ENCODE data around the gene NEB. TPM values are rescaled to one million over a fixed set of nuclear protein-coding genes. Genes with fewer than 3 reads are reported as not detected.

Gene NEB
- polyA plus RNA-seq, 1 donor from 2014 or later, result 0.38 TPM

DNA sequence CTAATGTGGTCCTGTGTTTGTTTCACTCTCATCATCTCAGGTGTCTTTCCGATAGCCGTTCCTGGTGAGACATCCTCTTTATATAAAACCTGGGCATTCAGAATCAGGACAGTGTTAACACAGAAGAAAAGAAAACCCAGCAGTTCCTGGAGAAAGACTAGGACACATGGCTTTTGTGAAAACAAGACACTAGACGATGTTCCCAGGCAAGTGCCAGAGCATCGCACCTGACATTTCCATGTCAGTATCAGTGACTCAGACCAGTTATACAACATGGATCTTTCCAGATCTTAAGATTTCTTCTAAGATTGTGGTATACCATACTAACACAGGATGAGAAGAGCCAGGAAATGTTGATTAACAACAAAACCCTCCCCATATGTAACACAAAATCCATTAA lies 228.1 kb downstream of the NEB start:
- Histone ChIP-seq H3K27me3 (ENCODE audit: insufficient read depth, low read depth, low read length) (no peaks in the 10 kb centered on the region), H2AFZ (ENCODE audit: low read depth, low read length) (no peak overlapping the region), H3K36me3 (ENCODE audit: insufficient read depth, low read length) (no peaks in the 10 kb centered on the region), H3K9ac (ENCODE audit: low read length) (no peak overlapping the region), H3K4me3 (ENCODE audit: low read length) (no peak overlapping the region), H3K9me3 (ENCODE audit: low read length) (no peaks in the 10 kb centered on the region), H3F3A (ENCODE audit: insufficient read depth, low read length, poor library complexity, severe bottlenecking) (no peaks in the 10 kb centered on the region), H3K9me2 (ENCODE audit: insufficient read depth, low read length) (no peaks in the 10 kb centered on the region), H3K79me2 (replicated peaks; ENCODE audit: insufficient read depth, low read length) (no peaks in the 10 kb centered on the region), H4K20me1 (ENCODE audit: insufficient read depth) (no peaks in the 10 kb centered on the region), H3K27ac (ENCODE audit: low read length) (no peak overlapping the region), H3K4me2 (ENCODE audit: low read length) (no peak overlapping the region)
- TF ChIP-seq TAF1 (IDR thresholded peaks at IDR 0.05; ENCODE audit: low read depth), result no peak
- TF ChIP-seq SMC3 (conservative IDR thresholded peaks at IDR 0.05; ENCODE audit: poor library complexity), result no peak
- TF ChIP-seq POLR2AphosphoS5 (IDR thresholded peaks at IDR 0.05), result no peak
- TF ChIP-seq RAD21 (conservative IDR thresholded peaks at IDR 0.05), result no peak
- no peak for TF ChIP-seq MXI1 (conservative IDR thresholded peaks at IDR 0.05; ENCODE audit: poor library complexity, severe bottlenecking)
- no peak for TF ChIP-seq EP300 (conservative IDR thresholded peaks at IDR 0.05; ENCODE audit: poor library complexity, severe bottlenecking)
- TF ChIP-seq, protein P1, sequence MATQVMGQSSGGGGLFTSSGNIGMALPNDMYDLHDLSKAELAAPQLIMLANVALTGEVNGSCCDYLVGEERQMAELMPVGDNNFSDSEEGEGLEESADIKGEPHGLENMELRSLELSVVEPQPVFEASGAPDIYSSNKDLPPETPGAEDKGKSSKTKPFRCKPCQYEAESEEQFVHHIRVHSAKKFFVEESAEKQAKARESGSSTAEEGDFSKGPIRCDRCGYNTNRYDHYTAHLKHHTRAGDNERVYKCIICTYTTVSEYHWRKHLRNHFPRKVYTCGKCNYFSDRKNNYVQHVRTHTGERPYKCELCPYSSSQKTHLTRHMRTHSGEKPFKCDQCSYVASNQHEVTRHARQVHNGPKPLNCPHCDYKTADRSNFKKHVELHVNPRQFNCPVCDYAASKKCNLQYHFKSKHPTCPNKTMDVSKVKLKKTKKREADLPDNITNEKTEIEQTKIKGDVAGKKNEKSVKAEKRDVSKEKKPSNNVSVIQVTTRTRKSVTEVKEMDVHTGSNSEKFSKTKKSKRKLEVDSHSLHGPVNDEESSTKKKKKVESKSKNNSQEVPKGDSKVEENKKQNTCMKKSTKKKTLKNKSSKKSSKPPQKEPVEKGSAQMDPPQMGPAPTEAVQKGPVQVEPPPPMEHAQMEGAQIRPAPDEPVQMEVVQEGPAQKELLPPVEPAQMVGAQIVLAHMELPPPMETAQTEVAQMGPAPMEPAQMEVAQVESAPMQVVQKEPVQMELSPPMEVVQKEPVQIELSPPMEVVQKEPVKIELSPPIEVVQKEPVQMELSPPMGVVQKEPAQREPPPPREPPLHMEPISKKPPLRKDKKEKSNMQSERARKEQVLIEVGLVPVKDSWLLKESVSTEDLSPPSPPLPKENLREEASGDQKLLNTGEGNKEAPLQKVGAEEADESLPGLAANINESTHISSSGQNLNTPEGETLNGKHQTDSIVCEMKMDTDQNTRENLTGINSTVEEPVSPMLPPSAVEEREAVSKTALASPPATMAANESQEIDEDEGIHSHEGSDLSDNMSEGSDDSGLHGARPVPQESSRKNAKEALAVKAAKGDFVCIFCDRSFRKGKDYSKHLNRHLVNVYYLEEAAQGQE (IDR thresholded peaks at IDR 0.05; ENCODE audit: borderline replicate concordance), result no peak
- TF ChIP-seq, protein P2, sequence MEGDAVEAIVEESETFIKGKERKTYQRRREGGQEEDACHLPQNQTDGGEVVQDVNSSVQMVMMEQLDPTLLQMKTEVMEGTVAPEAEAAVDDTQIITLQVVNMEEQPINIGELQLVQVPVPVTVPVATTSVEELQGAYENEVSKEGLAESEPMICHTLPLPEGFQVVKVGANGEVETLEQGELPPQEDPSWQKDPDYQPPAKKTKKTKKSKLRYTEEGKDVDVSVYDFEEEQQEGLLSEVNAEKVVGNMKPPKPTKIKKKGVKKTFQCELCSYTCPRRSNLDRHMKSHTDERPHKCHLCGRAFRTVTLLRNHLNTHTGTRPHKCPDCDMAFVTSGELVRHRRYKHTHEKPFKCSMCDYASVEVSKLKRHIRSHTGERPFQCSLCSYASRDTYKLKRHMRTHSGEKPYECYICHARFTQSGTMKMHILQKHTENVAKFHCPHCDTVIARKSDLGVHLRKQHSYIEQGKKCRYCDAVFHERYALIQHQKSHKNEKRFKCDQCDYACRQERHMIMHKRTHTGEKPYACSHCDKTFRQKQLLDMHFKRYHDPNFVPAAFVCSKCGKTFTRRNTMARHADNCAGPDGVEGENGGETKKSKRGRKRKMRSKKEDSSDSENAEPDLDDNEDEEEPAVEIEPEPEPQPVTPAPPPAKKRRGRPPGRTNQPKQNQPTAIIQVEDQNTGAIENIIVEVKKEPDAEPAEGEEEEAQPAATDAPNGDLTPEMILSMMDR (IDR thresholded peaks at IDR 0.05; ENCODE audit: poor library complexity, severe bottlenecking), result no peak
- TF ChIP-seq EZH2 (IDR thresholded peaks at IDR 0.05; ENCODE audit: borderline replicate concordance, insufficient read depth, low read length, poor library complexity, severe bottlenecking), result no peak

DNA sequence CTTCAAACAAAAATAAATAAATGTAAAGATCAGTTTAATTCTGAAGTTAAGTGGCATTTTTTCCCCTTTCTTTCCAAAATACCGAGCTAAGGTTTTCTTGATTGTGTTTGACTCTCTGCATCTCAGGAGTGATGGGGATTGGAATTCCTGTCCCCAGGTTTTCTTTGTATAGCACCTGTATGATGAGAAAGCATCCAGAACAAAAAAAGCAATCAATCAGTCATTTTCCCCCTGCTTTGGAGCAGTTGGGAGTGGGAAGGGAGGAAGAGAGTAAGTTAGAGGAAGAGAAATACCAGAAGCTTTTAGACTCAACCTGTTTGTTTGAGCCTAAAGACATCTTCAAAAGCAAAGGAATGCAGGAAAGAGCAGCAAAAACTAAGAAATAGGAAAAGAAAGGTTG lies 236.1 kb downstream of the NEB start:
- Histone ChIP-seq H4K20me1 (ENCODE audit: insufficient read depth) (no peaks in the 10 kb centered on the region), H3K4me3 (ENCODE audit: low read length) (no peak overlapping the region), H3K4me2 (ENCODE audit: low read length) (no peak overlapping the region), H3K27me3 (ENCODE audit: insufficient read depth, low read depth, low read length) (no peaks in the 10 kb centered on the region), H3K9me2 (ENCODE audit: insufficient read depth, low read length) (no peaks in the 10 kb centered on the region), H2AFZ (ENCODE audit: low read depth, low read length) (no peak overlapping the region), H3K9me3 (ENCODE audit: low read length) (no peaks in the 10 kb centered on the region), H3F3A (ENCODE audit: insufficient read depth, low read length, poor library complexity, severe bottlenecking) (no peaks in the 10 kb centered on the region), H3K27ac (ENCODE audit: low read length) (no peak overlapping the region), H3K36me3 (ENCODE audit: insufficient read depth, low read length) (no peaks in the 10 kb centered on the region), H3K79me2 (replicated peaks; ENCODE audit: insufficient read depth, low read length) (no peaks in the 10 kb centered on the region), H3K9ac (ENCODE audit: low read length) (no peak overlapping the region)
- TF ChIP-seq EP300 (conservative IDR thresholded peaks at IDR 0.05; ENCODE audit: poor library complexity, severe bottlenecking) (no peak), RAD21 (conservative IDR thresholded peaks at IDR 0.05) (no peak), SMC3 (conservative IDR thresholded peaks at IDR 0.05; ENCODE audit: poor library complexity) (no peak), POLR2AphosphoS5 (IDR thresholded peaks at IDR 0.05) (no peak), TAF1 (IDR thresholded peaks at IDR 0.05; ENCODE audit: low read depth) (no peak), EZH2 (IDR thresholded peaks at IDR 0.05; ENCODE audit: borderline replicate concordance, insufficient read depth, low read length, poor library complexity, severe bottlenecking) (no peak), MXI1 (conservative IDR thresholded peaks at IDR 0.05; ENCODE audit: poor library complexity, severe bottlenecking) (no peak)
- TF ChIP-seq, protein P1 (IDR thresholded peaks at IDR 0.05; ENCODE audit: borderline replicate concordance), result no peak
- TF ChIP-seq, protein P2 (IDR thresholded peaks at IDR 0.05; ENCODE audit: poor library complexity, severe bottlenecking), result no peak
